ENCODE data around the gene MRNIP.

GRCh38 chr5:179812135-179812825, 46.3 kb downstream of the MRNIP start:
- TF ChIP-seq, protein P1, sequence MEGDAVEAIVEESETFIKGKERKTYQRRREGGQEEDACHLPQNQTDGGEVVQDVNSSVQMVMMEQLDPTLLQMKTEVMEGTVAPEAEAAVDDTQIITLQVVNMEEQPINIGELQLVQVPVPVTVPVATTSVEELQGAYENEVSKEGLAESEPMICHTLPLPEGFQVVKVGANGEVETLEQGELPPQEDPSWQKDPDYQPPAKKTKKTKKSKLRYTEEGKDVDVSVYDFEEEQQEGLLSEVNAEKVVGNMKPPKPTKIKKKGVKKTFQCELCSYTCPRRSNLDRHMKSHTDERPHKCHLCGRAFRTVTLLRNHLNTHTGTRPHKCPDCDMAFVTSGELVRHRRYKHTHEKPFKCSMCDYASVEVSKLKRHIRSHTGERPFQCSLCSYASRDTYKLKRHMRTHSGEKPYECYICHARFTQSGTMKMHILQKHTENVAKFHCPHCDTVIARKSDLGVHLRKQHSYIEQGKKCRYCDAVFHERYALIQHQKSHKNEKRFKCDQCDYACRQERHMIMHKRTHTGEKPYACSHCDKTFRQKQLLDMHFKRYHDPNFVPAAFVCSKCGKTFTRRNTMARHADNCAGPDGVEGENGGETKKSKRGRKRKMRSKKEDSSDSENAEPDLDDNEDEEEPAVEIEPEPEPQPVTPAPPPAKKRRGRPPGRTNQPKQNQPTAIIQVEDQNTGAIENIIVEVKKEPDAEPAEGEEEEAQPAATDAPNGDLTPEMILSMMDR (IDR thresholded peaks at IDR 0.05) = no peak
- no peak for TF ChIP-seq EP300 (IDR thresholded peaks at IDR 0.05)
- TF ChIP-seq POLR2A (IDR thresholded peaks at IDR 0.05) = no peak
- no peak for TF ChIP-seq POLR2AphosphoS5 (IDR thresholded peaks at IDR 0.05)

Data from gastroesophageal sphincter (tissue), 3 donors.